Activated naive CD4-positive, alpha-beta T cell (primary cell): Measurements from ENCODE around the gene SORL1.
"Not testable (repeated sequence)": the region's sequence is repeated elsewhere in the genome, so short reads cannot be mapped to it uniquely, and the experiment has no call there.

Source experiments
- DNase-seq, 4 experiments: peaks; one replicate each; lab custom pipeline; 2025; lab: John Stamatoyannopoulos, UW

Gene SORL1

GRCh38 chr11:121564948-121565684 lies 113.0 kb downstream of the SORL1 start:
- DNase-seq: no peak

GRCh38 chr11:121566279-121567168 lies 114.4 kb downstream of the SORL1 start:
- DNase-seq: no peak

GRCh38 chr11:121567995-121568394 lies 115.9 kb downstream of the SORL1 start:
- no peak for DNase-seq

GRCh38 chr11:121569332-121570299 lies 117.5 kb downstream of the SORL1 start:
- DNase-seq: not testable (repeated sequence)

GRCh38 chr11:121570453-121570852 lies 118.3 kb downstream of the SORL1 start:
- DNase-seq: no peak

GRCh38 chr11:121571506-121571905 lies 119.4 kb downstream of the SORL1 start:
- no peak for DNase-seq

GRCh38 chr11:121572571-121573059 lies 120.5 kb downstream of the SORL1 start:
- DNase-seq: no peak

GRCh38 chr11:121574801-121575200 lies 122.7 kb downstream of the SORL1 start:
- DNase-seq: no peak

GRCh38 chr11:121575250-121575962 lies 123.3 kb downstream of the SORL1 start:
- DNase-seq: no peak

- no peak for DNase-seq
Observed at GRCh38 chr11:121575963-121576290, 123.8 kb downstream of the SORL1 start.

- DNase-seq: no peak
Observed at GRCh38 chr11:121576531-121576930, 124.4 kb downstream of the SORL1 start.

- no peak for DNase-seq
Observed at GRCh38 chr11:121577106-121577848, 125.2 kb downstream of the SORL1 start.

GRCh38 chr11:121578251-121578976 lies 126.3 kb downstream of the SORL1 start:
- no peak for DNase-seq

- no peak for DNase-seq
Observed at GRCh38 chr11:121580154-121580553, 128.0 kb downstream of the SORL1 start.

- no peak for DNase-seq
Observed at GRCh38 chr11:121581607-121582006, 129.5 kb downstream of the SORL1 start.

- DNase-seq: no peak
Observed at GRCh38 chr11:121582296-121582695, 130.2 kb downstream of the SORL1 start.

GRCh38 chr11:121583825-121584224 lies 131.7 kb downstream of the SORL1 start:
- no peak for DNase-seq

- DNase-seq: no peak
Observed at GRCh38 chr11:121586750-121587149, 134.6 kb downstream of the SORL1 start.

GRCh38 chr11:121587182-121587581 lies 135.1 kb downstream of the SORL1 start:
- no peak for DNase-seq

- no peak for DNase-seq
Observed at GRCh38 chr11:121588747-121589146, 136.6 kb downstream of the SORL1 start.
